ENCODE measurements around the gene NDUFB6. TPM values are rescaled to one million over a fixed set of nuclear protein-coding genes. Genes with fewer than 3 reads are reported as not detected.

NDUFB6 gene
- total and polyA plus RNA-seq, 9 of the 15 experiments (the other 6 are each of a cell fraction or from before 2014, with no cell fraction given): 26.5 to 88.1 (median 64.0) TPM

GRCh38 chr9:32551276-32552051 lies 21.5 kb downstream of the NDUFB6 start (continued):
- TF ChIP-seq ZBTB40 (IDR thresholded peaks at IDR 0.05): 0 out of 2 replicates have a peak, but pooled peaks have one; percentile 13
- TF ChIP-seq ZBTB40 (CRISPR knock-in tag; IDR thresholded peaks at IDR 0.05): no peak
- no peak for TF ChIP-seq SMARCA4 (IDR thresholded peaks at IDR 0.05)
- no peak for TF ChIP-seq SRF (CRISPR knock-in tag; IDR thresholded peaks at IDR 0.05)
- TF ChIP-seq GATAD2A (IDR thresholded peaks at IDR 0.05): no peak
- TF ChIP-seq, protein P1, sequence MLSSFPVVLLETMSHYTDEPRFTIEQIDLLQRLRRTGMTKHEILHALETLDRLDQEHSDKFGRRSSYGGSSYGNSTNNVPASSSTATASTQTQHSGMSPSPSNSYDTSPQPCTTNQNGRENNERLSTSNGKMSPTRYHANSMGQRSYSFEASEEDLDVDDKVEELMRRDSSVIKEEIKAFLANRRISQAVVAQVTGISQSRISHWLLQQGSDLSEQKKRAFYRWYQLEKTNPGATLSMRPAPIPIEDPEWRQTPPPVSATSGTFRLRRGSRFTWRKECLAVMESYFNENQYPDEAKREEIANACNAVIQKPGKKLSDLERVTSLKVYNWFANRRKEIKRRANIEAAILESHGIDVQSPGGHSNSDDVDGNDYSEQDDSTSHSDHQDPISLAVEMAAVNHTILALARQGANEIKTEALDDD (IDR thresholded peaks at IDR 0.05): peak; percentile 30; the same call in 1 of the 2 replicates
- TF ChIP-seq SRSF9 (IDR thresholded peaks at IDR 0.05; ENCODE audit: borderline replicate concordance, low read depth, low read length): no peak
- no peak for TF ChIP-seq GTF2E2 (tag; IDR thresholded peaks at IDR 0.05)
- no peak for TF ChIP-seq KAT2B (IDR thresholded peaks at IDR 0.05; ENCODE audit: low read depth, low read length)
- TF ChIP-seq ZNF165 (CRISPR knock-in tag; IDR thresholded peaks at IDR 0.05; ENCODE audit: borderline replicate concordance): no peak
